Endothelial cell of umbilical vein (primary cell): ENCODE measurements around the gene POLR2E. TPM values are rescaled to one million over a fixed set of nuclear protein-coding genes. Genes with fewer than 3 reads are reported as not detected.
A peak's percentile ranks its signal among the peaks of the same experiment; 100 is the strongest.

Source experiments
- BruUV-seq: library from RNA; stranded (reverse); fragments of 400-500 nt; replicated peaks from 2 replicates; lab custom pipeline; 2021; lab: Mats Ljungman, UMichigan
- CTCF ChIA-PET: fragments of 300-600, 350-600 bp; sonication (Branson Sonifier 250); formaldehyde crosslinking; loops from one replicate; lab custom pipeline; 2021; ENCODE audit warnings: antibody characterized with exemption, inconsistent platforms; lab: Charles Lee
- POLR2A ChIA-PET: fragments of 300-600, 350-600 bp; sonication (Branson Sonifier 250); formaldehyde crosslinking; loops from one replicate; lab custom pipeline; 2021; ENCODE audit warnings: antibody characterized with exemption, inconsistent platforms; lab: Charles Lee
- DNase-seq: peaks from one replicate; pipeline ENCODE4 v3.0.0-alpha.2; 2011; ENCODE audit warnings: low read depth, low spot score
- FAIRE-seq: peaks from 2 replicates; lab custom pipeline; 2011; peaks lifted over from hg19 to GRCh38; lab: Jason Lieb, UNC
- H2AFZ ChIP-seq: 2 replicates; pipeline ENCODE4 v1.6.0; 2012; ENCODE audit warnings: low read depth, low read length, control low read depth, inconsistent platforms
- H3K27ac ChIP-seq: 2 replicates; pipeline ENCODE4 v1.5.1; 2011; ENCODE audit warnings: low read depth, mild to moderate bottlenecking, control low read depth, low read length, moderate library complexity; ENCODE audit not compliant: insufficient read depth
- H3K27me3 ChIP-seq, 2 experiments: 2 replicates each; pipeline versions ENCODE4 v1.6.0 to v1.6.1; 2011; ENCODE audit warnings: low read length in 2 of 2, mixed read lengths in 1 of 2; ENCODE audit not compliant: control insufficient read depth in 2 of 2, insufficient read depth in 2 of 2
- H3K36me3 ChIP-seq, 2 experiments: 2 replicates in 1 of 2; 3 replicates in 1 of 2; pipeline ENCODE4 v1.5.1; 2011; ENCODE audit warnings: low read length in 2 of 2, mild to moderate bottlenecking in 1 of 2, moderate library complexity in 1 of 2; ENCODE audit not compliant: control insufficient read depth in 2 of 2, insufficient read depth in 2 of 2; ENCODE audit errors: extremely low read depth in 1 of 2
- H3K4me1 ChIP-seq: 3 replicates; pipeline ENCODE4 v1.5.1; 2011; ENCODE audit warnings: mild to moderate bottlenecking, low read length; ENCODE audit not compliant: control insufficient read depth, insufficient read depth; ENCODE audit errors: extremely low read depth
- H3K4me2 ChIP-seq: 2 replicates; pipeline ENCODE4 v1.6.1; 2011; ENCODE audit warnings: low read length, control low read depth, mixed read lengths; ENCODE audit not compliant: insufficient read depth
- H3K4me3 ChIP-seq, 3 experiments: fragments of 200-600 bp in 1 of 3; sonication (generic), shearing (Covaris generic) in 1 of 3; replicated peaks in 1 of 3; 2 replicates each; pipeline ENCODE4 v1.5.1; 2011 to 2016; ENCODE audit warnings: control low read depth in 3 of 3, low read length in 3 of 3, mild to moderate bottlenecking in 2 of 3, inconsistent platforms in 1 of 3, low read depth in 1 of 3, moderate library complexity in 1 of 3; ENCODE audit not compliant: insufficient read depth in 1 of 3
- H3K79me2 ChIP-seq: 2 replicates; pipeline ENCODE4 v1.6.0; 2012; ENCODE audit warnings: low read length, inconsistent platforms; ENCODE audit not compliant: control insufficient read depth, insufficient read depth
- H3K9ac ChIP-seq: replicated peaks from 2 replicates; pipeline ENCODE3; 2011; ENCODE audit warnings: low read length, control low read depth; ENCODE audit not compliant: insufficient read depth; ENCODE audit errors: extremely low read depth
- H3K9me1 ChIP-seq: replicated peaks from 3 replicates; pipeline ENCODE4 v1.6.0; 2011; ENCODE audit warnings: mild to moderate bottlenecking, low read length; ENCODE audit not compliant: control insufficient read depth, insufficient read depth; ENCODE audit errors: extremely low read depth
- H3K9me3 ChIP-seq: replicated peaks from 2 replicates; pipeline ENCODE4 v1.5.1; 2012; ENCODE audit warnings: low read length, inconsistent platforms; ENCODE audit not compliant: control insufficient read depth, insufficient read depth
- H4K20me1 ChIP-seq: replicated peaks from 2 replicates; pipeline ENCODE3; 2011; ENCODE audit warnings: mild to moderate bottlenecking, low read length; ENCODE audit not compliant: control insufficient read depth, insufficient read depth; ENCODE audit errors: extremely low read depth
- CTCF ChIP-seq, 2 donors: IDR thresholded peaks; 1 replicate in 1 of 2; 2 replicates in 1 of 2; pipeline ENCODE4 v1.5.1; 2011; ENCODE audit warnings: low read length in 2 of 2, mild to moderate bottlenecking in 2 of 2, moderate library complexity in 2 of 2, control low read depth in 1 of 2, inconsistent platforms in 1 of 2, low read depth in 1 of 2; ENCODE audit not compliant: insufficient read depth in 1 of 2; ENCODE audit errors: extremely low read depth in 1 of 2
- EZH2 ChIP-seq: IDR thresholded peaks from 2 replicates; pipeline ENCODE4 v1.6.1; 2012; ENCODE audit warnings: borderline replicate concordance, low read depth, mild to moderate bottlenecking, moderate library complexity, low read length, inconsistent platforms; ENCODE audit not compliant: severe bottlenecking
- FOS ChIP-seq: IDR thresholded peaks from 2 replicates; pipeline ENCODE4 v1.6.1; 2011; ENCODE audit warnings: mild to moderate bottlenecking, low read length, moderate library complexity, borderline replicate concordance; ENCODE audit not compliant: insufficient read depth
- GATA2 ChIP-seq: IDR thresholded peaks from 2 replicates; pipeline ENCODE4 v1.7.0; 2011; ENCODE audit warnings: low read depth, mild to moderate bottlenecking, moderate library complexity, mixed read lengths, low read length; ENCODE audit not compliant: insufficient read length, insufficient read depth
- JUN ChIP-seq: IDR thresholded peaks from 2 replicates; pipeline ENCODE4 v1.6.1; 2011; ENCODE audit warnings: borderline replicate concordance, low read depth; ENCODE audit not compliant: insufficient read length, insufficient read depth
- MYC ChIP-seq: IDR thresholded peaks from one replicate; pipeline ENCODE4 v1.6.1; 2011; ENCODE audit warnings: mild to moderate bottlenecking, low read depth, low read length
- POLR2A ChIP-seq: IDR thresholded peaks from 2 replicates; pipeline ENCODE4 v1.6.1; 2012; ENCODE audit warnings: low read depth, mild to moderate bottlenecking, control low read depth, low read length
- POLR2AphosphoS5 ChIP-seq: IDR thresholded peaks from 2 replicates; pipeline ENCODE4 v1.6.1; 2012; ENCODE audit warnings: low read depth, mild to moderate bottlenecking, control low read depth, low read length, moderate library complexity; ENCODE audit not compliant: insufficient read depth
- dilution Hi-C: fragments of 300-500 bp; cut with MboI; formaldehyde crosslinking; loops from one replicate; pipeline ENCODE4 v1.15.0; 2019; ENCODE audit warnings: low sequenced_read_pairs; ENCODE audit not compliant: extremely low pct_ligation_motif_present
- intact Hi-C: fragments of 100-400 bp; cut with micrococcal nuclease; formaldehyde crosslinking; loops from one replicate; pipeline ENCODE4 v1.10.0; 2022
- polyA plus RNA-seq, 4 experiments: library from polyadenylated mRNA; depleted of rRNA in 3 of 4; stranded (reverse) in 3 of 4; unstranded in 1 of 4; fragments of >200 nt; gene quantifications; 2 replicates each; pipeline versions ENCODE4 v1.2.1 to v1.2.3, GENCODE V29; 2011 to 2012; ENCODE audit warnings: missing spikeins in 1 of 4
- total RNA-seq: library from RNA; stranded (reverse); gene quantifications from 2 replicates; pipeline ENCODE4 v1.2.3, GENCODE V29; 2021
- TF ChIP-seq, protein P1 (sequence below): IDR thresholded peaks from 2 replicates; pipeline ENCODE4 v1.6.1; 2011; ENCODE audit not compliant: insufficient read depth, insufficient read length

Gene POLR2E
- total and polyA plus RNA-seq, 2 donors (not counting 3 experiments of a cell fraction or from before 2014, with no cell fraction given), result 272 to 344 TPM

DNA sequence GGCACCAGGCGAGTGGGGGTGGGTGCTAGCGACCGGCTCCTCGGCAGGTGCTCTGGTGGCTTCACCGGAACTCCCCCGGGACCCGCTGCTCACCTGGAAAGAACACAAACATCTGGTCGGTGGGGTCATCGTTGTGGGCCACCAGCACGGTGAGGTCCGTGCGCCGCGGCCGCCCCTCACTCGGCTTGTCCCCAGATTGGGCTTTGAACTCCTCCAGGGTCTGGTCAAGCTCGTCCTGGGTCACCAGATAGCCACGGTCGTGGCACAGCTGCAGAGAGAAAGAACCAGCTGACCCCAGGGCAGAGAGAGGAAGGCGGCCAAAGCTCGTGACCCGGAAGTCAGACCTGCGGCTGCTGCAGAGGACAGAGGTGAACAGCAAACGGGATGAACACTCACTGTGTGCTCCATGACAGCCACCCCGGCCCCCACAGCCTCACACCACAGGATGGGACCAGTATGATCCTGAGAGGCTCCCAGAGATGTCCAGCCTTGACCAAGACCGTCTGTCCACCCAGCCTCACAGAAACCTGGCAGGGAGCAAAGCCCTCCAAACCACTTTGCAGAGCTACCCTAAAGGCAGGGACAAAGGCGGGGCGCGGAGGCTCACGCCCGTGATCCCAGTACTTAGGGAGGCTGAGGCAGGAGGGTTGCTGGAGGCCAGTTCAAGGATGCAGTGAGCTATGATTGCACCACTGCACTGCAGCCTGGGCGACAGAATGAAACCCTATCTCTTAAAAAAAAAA lies 1.2 kb downstream of the POLR2E start:
- Histone ChIP-seq H3K9ac (peak overlapping the region; percentile 85), H2AFZ (no peak overlapping the region), H3K27me3 (no peaks in the 10 kb centered on the region), H3K79me2 (peaks cover 22% of the 10 kb centered on the region), H3K27ac (no peak overlapping the region), H4K20me1 (no peaks in the 10 kb centered on the region), H3K4me2 (peak overlapping the region; percentile 85), H3K4me1 (peaks cover 10% of the 10 kb centered on the region), H3K4me3 (peak overlapping the region; percentile 82 to 93 (median 87)), H3K9me3 (no peaks in the 10 kb centered on the region), H3K36me3 (peaks cover 0 to 14% of the 10 kb centered on the region in 2 experiments), H3K9me1 (no peaks in the 10 kb centered on the region)
- TF ChIP-seq JUN, result no peak
- no peak for TF ChIP-seq POLR2A
- no peak for TF ChIP-seq CTCF (IDR thresholded peaks at IDR 0.05; ENCODE audit: extremely low read depth in 1 of 2, insufficient read depth in 1 of 2, low read depth in 1 of 2, low read length in 2 of 2)
- no peak for TF ChIP-seq MYC
- TF ChIP-seq EZH2, result no peak
- TF ChIP-seq POLR2AphosphoS5, result no peak
- TF ChIP-seq, protein P1, sequence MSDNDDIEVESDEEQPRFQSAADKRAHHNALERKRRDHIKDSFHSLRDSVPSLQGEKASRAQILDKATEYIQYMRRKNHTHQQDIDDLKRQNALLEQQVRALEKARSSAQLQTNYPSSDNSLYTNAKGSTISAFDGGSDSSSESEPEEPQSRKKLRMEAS, result no peak
- TF ChIP-seq GATA2, result no peak
- no peak for TF ChIP-seq FOS
- dilution Hi-C loops, result no loop called here
- no TSS peak for BruUV-seq
- DNase-seq, result no peak
- POLR2A ChIA-PET, result no interaction called here
- intact Hi-C loops, result loop anchor here (2.0 kb wide), 2 partner anchors 27 to 53 kb away; partner anchors contain the start of genes ABCA7 and ARHGAP45
- no peak for FAIRE-seq
- CTCF ChIA-PET, result interaction anchor here (1.9 kb wide), 1 partner anchor 29 kb away, joined by 6 read pairs; no protein-coding TSS in a partner anchor
